ENCODE data around the gene BICDL1. TPM values are rescaled to one million over a fixed set of nuclear protein-coding genes. Genes with fewer than 3 reads are reported as not detected.

The BICDL1 gene
- total RNA-seq, 1 experiment from 2014 or later: 20.7 TPM

DNA sequence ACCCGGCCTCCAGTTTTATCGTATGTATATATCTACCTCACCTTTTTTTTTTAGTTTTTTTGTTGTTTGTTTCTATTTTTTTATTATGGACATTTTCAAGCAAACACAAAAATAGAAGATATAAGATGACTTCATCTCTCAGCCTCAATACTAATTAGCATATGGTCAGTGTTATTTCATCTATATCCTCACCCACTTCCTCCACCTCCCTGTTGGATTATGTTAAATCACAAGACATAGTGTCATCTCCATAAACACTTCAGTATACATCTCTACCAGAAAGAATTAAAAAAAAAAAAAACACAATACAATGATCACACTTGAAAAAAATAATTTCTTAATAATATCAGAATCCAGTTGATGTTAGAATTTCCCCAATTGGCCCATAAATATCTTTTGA, 92.6 kb downstream of the BICDL1 start:
- no peak for DNase-seq (ENCODE audit: unreplicated experiment)
- H3K4me3 Mint-ChIP-seq (ENCODE audit: unreplicated experiment): no peak overlapping the region
- ChIA-PET CTCF (no interaction called here), POLR2A (interaction anchor here (2.7 to 3.5 kb wide), 2 partner anchors 35 to 92 kb away, joined by 15 to 30 read pairs; partner anchors contain the start of genes BICDL1 and RAB35)
- no TSS peak for BruUV-seq (replicated peaks)
- no peaks in the 10 kb centered on the region for H3K27me3 Mint-ChIP-seq (ENCODE audit: insufficient read depth, unreplicated experiment)
- H3K36me3 Mint-ChIP-seq (ENCODE audit: insufficient read depth, unreplicated experiment): peaks cover 25% of the 10 kb centered on the region
- TF ChIP-seq, protein P1, sequence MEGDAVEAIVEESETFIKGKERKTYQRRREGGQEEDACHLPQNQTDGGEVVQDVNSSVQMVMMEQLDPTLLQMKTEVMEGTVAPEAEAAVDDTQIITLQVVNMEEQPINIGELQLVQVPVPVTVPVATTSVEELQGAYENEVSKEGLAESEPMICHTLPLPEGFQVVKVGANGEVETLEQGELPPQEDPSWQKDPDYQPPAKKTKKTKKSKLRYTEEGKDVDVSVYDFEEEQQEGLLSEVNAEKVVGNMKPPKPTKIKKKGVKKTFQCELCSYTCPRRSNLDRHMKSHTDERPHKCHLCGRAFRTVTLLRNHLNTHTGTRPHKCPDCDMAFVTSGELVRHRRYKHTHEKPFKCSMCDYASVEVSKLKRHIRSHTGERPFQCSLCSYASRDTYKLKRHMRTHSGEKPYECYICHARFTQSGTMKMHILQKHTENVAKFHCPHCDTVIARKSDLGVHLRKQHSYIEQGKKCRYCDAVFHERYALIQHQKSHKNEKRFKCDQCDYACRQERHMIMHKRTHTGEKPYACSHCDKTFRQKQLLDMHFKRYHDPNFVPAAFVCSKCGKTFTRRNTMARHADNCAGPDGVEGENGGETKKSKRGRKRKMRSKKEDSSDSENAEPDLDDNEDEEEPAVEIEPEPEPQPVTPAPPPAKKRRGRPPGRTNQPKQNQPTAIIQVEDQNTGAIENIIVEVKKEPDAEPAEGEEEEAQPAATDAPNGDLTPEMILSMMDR (IDR thresholded peaks at IDR 0.05; ENCODE audit: unreplicated experiment): no peak
- H3K4me1 Mint-ChIP-seq (ENCODE audit: insufficient read depth, unreplicated experiment): peaks cover 21% of the 10 kb centered on the region
- intact Hi-C loops (cut with micrococcal nuclease): no loop called here
- H3K27ac Mint-ChIP-seq (ENCODE audit: low read depth, unreplicated experiment): no peak overlapping the region
- H3K9me3 Mint-ChIP-seq (ENCODE audit: unreplicated experiment): no peaks in the 10 kb centered on the region

DNA sequence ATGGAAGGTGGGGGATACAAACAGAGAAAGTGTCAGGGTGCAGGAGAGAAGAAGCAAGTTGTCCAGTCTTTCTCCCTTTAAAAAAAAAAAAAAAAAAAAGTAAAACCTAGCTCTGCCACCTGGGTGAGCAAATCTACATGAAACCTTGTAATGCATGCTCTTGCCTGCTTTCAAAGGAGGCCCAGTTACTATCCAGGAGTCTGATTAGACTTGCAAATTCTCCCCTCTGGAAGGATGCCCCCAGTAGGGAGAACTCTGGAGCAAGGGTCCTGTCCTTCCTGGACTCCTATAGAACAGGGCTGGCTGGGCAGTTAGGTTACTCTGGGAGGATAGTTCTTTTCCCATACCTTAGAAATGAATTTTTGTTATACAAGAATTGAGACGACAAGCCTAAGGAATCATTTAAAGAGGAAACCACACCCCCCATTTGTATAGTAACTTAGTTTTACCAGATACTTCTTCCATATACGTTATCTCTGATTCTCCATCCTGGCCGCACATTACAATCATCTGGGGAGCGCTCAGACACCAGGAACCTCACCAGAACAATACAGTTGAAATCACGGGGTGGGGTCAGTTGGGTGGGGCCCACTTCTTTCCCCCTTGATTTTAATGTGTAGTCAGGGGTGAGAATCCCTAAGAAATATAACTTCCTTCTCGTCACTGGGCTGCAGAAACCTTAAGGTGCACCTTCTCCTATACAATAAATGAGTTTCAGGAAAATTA, 97.0 kb downstream of the BICDL1 start:
- Mint-ChIP-seq H3K4me3 (ENCODE audit: unreplicated experiment) (no peak overlapping the region), H3K36me3 (ENCODE audit: insufficient read depth, unreplicated experiment) (peaks cover 23% of the 10 kb centered on the region), H3K27ac (ENCODE audit: low read depth, unreplicated experiment) (peak overlapping the region; percentile 79), H3K27me3 (ENCODE audit: insufficient read depth, unreplicated experiment) (no peaks in the 10 kb centered on the region), H3K9me3 (ENCODE audit: unreplicated experiment) (no peaks in the 10 kb centered on the region), H3K4me1 (ENCODE audit: insufficient read depth, unreplicated experiment) (peaks cover 18% of the 10 kb centered on the region)
- TF ChIP-seq, protein P1 (IDR thresholded peaks at IDR 0.05; ENCODE audit: unreplicated experiment): no peak
- no TSS peak for BruUV-seq (replicated peaks)
- POLR2A ChIA-PET: interaction anchor here (0.6 to 2.0 kb wide), 12 partner anchors 14 to 97 kb away, joined by 3 to 49 read pairs (median 4); partner anchors contain the start of gene BICDL1
- CTCF ChIA-PET: interaction anchor here (0.7 to 1.4 kb wide), 8 partner anchors 12 to 146 kb away, joined by 3 to 6 read pairs (median 4); no protein-coding TSS in a partner anchor
- DNase-seq (ENCODE audit: unreplicated experiment): no peak
- intact Hi-C loops (cut with micrococcal nuclease): loop anchor here (2.0 kb wide), 2 partner anchors 25 to 145 kb away; no protein-coding TSS in a partner anchor

DNA sequence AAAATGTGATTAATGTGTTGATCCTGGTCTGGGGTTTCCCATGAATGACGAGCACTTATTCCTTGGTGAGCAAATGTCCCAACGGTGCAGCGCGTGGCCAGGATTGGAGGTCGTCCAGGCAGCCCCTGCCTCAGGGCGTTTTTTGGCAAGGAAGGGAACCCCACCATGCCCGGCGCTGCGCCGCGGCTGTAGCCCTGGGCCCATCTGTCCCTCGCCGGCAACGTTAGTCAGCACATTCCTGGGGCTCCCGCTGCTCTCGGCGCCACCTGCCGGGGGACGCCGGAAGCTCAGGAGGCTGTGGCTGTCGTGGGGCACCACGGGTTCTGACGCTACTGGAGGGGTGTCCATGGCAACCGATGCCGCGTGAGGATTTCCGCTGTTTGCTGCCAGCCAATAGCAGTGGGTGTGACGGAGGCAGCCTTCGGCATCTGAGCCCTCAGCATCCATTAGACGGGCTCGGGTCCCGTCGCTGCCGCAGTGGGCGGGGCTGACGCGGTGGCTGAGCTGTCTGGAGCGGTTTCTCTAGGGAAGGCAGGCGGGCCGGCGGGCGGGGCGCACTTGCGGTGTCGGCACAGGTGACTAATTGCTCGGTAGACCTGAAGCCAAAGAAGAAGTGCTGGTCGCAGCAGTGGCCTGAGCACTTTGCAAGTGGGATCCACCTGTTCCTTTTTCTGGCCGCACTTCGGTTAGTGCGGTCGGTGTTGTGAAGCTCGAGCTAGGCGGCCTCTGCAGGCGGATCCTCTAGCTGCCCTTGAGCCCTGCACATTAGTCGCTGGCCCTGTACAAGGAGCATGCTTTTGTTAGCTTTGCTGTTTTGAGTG, 98.0 kb downstream of the BICDL1 start:
- ChIA-PET CTCF (interaction anchor here (0.6 to 1.8 kb wide), 14 partner anchors 9 to 118 kb away, joined by 3 to 10 read pairs (median 4); no protein-coding TSS in a partner anchor), POLR2A (interaction anchor here (0.5 to 6.1 kb wide), 19 partner anchors 8 to 419 kb away, joined by 3 to 49 read pairs (median 4); partner anchors contain the start of genes BICDL1, PRKAB1 and RAB35)
- peaks cover 23% of the 10 kb centered on the region for H3K4me1 Mint-ChIP-seq (ENCODE audit: insufficient read depth, unreplicated experiment)
- intact Hi-C loops (cut with micrococcal nuclease): loop anchor here (1.0 to 2.0 kb wide), 3 partner anchors 26 to 146 kb away; no protein-coding TSS in a partner anchor
- DNase-seq (ENCODE audit: unreplicated experiment): peak; percentile 98
- H3K9me3 Mint-ChIP-seq (ENCODE audit: unreplicated experiment): no peaks in the 10 kb centered on the region
- no peaks in the 10 kb centered on the region for H3K27me3 Mint-ChIP-seq (ENCODE audit: insufficient read depth, unreplicated experiment)
- TF ChIP-seq, protein P1 (IDR thresholded peaks at IDR 0.05; ENCODE audit: unreplicated experiment): peak; percentile 95
- peak overlapping the region; percentile 79 for H3K27ac Mint-ChIP-seq (ENCODE audit: low read depth, unreplicated experiment)
- H3K4me3 Mint-ChIP-seq (ENCODE audit: unreplicated experiment): peak overlapping the region; percentile 70
- H3K36me3 Mint-ChIP-seq (ENCODE audit: insufficient read depth, unreplicated experiment): peaks cover 23% of the 10 kb centered on the region
- no TSS peak for BruUV-seq (replicated peaks)

All from MCF 10A (cell line).